ENCODE data around the gene C3. TPM values are rescaled to one million over a fixed set of nuclear protein-coding genes. Genes with fewer than 3 reads are reported as not detected.
A peak's percentile ranks its signal among the peaks of the same experiment; 100 is the strongest.

C3 gene
- total and polyA plus RNA-seq, 2 of the 13 experiments (the other 11 are each of a cell fraction or from before 2014, with no cell fraction given): 1,455 to 6,272 TPM

DNA sequence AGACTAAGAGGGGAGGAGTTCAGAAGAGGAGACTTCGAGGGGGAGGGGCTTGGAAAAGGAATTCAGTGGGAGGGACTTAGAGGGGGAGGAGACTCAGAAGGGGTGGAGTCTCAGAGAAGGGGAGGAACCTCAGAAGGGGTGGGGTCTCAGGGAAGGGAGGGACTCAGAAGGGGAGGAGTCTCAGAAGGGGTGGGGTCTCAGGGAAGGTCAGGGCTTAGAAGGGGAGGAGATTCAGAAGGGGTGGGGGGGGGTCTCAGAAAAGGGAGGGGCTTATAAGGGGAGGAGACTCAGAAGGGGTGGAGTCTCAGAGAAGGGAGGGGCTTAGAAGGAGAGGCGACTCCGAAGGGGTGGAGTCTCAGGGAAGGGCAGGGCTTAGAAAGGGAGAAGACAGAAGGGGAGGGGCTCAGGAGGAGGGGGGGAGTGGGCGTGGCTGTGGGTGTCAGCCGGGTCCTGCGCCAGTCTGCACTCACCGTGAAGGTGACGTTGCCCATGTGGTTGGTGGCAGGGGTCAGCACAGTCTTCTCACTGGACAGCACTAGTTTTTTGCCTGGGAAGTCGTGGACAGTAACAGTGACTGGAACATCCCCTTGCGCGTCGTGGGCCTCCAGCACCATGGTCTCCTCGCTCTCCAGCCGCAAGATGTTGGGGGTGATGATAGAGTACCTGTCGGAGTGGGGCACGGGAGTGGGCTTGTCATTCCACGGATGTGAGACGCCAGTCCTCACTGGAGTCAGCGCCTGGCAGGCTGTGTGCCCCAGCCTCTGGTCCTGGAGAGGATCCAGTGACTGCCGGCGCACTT, 1.5 kb downstream of the C3 start (continued):
- TF ChIP-seq, protein P1, sequence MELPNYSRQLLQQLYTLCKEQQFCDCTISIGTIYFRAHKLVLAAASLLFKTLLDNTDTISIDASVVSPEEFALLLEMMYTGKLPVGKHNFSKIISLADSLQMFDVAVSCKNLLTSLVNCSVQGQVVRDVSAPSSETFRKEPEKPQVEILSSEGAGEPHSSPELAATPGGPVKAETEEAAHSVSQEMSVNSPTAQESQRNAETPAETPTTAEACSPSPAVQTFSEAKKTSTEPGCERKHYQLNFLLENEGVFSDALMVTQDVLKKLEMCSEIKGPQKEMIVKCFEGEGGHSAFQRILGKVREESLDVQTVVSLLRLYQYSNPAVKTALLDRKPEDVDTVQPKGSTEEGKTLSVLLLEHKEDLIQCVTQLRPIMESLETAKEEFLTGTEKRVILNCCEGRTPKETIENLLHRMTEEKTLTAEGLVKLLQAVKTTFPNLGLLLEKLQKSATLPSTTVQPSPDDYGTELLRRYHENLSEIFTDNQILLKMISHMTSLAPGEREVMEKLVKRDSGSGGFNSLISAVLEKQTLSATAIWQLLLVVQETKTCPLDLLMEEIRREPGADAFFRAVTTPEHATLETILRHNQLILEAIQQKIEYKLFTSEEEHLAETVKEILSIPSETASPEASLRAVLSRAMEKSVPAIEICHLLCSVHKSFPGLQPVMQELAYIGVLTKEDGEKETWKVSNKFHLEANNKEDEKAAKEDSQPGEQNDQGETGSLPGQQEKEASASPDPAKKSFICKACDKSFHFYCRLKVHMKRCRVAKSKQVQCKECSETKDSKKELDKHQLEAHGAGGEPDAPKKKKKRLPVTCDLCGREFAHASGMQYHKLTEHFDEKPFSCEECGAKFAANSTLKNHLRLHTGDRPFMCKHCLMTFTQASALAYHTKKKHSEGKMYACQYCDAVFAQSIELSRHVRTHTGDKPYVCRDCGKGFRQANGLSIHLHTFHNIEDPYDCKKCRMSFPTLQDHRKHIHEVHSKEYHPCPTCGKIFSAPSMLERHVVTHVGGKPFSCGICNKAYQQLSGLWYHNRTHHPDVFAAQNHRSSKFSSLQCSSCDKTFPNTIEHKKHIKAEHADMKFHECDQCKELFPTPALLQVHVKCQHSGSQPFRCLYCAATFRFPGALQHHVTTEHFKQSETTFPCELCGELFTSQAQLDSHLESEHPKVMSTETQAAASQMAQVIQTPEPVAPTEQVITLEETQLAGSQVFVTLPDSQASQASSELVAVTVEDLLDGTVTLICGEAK (IDR thresholded peaks at IDR 0.05): no peak
- TF ChIP-seq, protein P1 (CRISPR knock-in tag; IDR thresholded peaks at IDR 0.05): no peak
- no peak for TF ChIP-seq SIX1 (CRISPR knock-in tag; IDR thresholded peaks at IDR 0.05; ENCODE audit: borderline replicate concordance)
- TF ChIP-seq, protein P2, sequence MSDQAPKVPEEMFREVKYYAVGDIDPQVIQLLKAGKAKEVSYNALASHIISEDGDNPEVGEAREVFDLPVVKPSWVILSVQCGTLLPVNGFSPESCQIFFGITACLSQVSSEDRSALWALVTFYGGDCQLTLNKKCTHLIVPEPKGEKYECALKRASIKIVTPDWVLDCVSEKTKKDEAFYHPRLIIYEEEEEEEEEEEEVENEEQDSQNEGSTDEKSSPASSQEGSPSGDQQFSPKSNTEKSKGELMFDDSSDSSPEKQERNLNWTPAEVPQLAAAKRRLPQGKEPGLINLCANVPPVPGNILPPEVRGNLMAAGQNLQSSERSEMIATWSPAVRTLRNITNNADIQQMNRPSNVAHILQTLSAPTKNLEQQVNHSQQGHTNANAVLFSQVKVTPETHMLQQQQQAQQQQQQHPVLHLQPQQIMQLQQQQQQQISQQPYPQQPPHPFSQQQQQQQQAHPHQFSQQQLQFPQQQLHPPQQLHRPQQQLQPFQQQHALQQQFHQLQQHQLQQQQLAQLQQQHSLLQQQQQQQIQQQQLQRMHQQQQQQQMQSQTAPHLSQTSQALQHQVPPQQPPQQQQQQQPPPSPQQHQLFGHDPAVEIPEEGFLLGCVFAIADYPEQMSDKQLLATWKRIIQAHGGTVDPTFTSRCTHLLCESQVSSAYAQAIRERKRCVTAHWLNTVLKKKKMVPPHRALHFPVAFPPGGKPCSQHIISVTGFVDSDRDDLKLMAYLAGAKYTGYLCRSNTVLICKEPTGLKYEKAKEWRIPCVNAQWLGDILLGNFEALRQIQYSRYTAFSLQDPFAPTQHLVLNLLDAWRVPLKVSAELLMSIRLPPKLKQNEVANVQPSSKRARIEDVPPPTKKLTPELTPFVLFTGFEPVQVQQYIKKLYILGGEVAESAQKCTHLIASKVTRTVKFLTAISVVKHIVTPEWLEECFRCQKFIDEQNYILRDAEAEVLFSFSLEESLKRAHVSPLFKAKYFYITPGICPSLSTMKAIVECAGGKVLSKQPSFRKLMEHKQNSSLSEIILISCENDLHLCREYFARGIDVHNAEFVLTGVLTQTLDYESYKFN (CRISPR knock-in tag; conservative IDR thresholded peaks at IDR 0.05): no peak
- no peak for TF ChIP-seq ZNF382 (CRISPR knock-in tag; IDR thresholded peaks at IDR 0.05; ENCODE audit: borderline replicate concordance)
- no peak for TF ChIP-seq TBP (CRISPR knock-in tag; IDR thresholded peaks at IDR 0.05)
- peak; percentile 74; the same call in 1 of the 2 replicates for TF ChIP-seq SAFB2 (CRISPR knock-in tag; IDR thresholded peaks at IDR 0.05; ENCODE audit: borderline replicate concordance, low read depth)
- 0 out of 2 replicates have a peak, but pooled peaks have one; percentile 44 for TF ChIP-seq ZNF790 (CRISPR knock-in tag; IDR thresholded peaks at IDR 0.05; ENCODE audit: borderline replicate concordance)
- TF ChIP-seq TFAP4 (IDR thresholded peaks at IDR 0.05; ENCODE audit: borderline replicate concordance, low read depth): peak; percentile 25; the same call in 1 of the 2 replicates
- TF ChIP-seq TFE3 (CRISPR knock-in tag; IDR thresholded peaks at IDR 0.05): no peak
- no peak for TF ChIP-seq ASH2L (IDR thresholded peaks at IDR 0.05; ENCODE audit: insufficient read length, low read depth, low read length)
- TF ChIP-seq ZNF264 (CRISPR knock-in tag; IDR thresholded peaks at IDR 0.05): no peak
